ENCODE results near the gene SMR3A. TPM values are rescaled to one million over a fixed set of nuclear protein-coding genes. Genes with fewer than 3 reads are reported as not detected.

The SMR3A gene
- total RNA-seq, 4 donors from 2014 or later: not detected

DNA sequence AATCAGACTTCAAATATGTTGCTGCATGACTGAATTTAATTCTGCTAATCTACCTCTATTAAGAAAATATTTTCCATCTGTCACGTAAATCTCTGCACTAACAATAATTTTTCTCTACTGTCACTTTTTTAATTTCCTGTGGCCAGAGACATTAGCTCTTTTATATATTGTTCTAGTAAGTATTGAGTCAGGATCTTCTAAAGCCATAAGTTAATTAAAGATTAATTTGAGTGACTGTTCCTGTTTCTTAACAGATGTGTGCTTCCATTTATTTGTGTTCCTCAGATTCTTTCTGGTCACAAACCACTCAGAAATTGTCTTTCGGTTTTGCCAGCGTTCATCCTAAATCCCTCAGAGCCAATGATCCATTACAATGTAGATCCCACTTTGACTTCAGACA is 20.0 kb downstream of the SMR3A start:
- TF ChIP-seq CTCF (IDR thresholded peaks at IDR 0.05; ENCODE audit: low read depth): no peak

DNA sequence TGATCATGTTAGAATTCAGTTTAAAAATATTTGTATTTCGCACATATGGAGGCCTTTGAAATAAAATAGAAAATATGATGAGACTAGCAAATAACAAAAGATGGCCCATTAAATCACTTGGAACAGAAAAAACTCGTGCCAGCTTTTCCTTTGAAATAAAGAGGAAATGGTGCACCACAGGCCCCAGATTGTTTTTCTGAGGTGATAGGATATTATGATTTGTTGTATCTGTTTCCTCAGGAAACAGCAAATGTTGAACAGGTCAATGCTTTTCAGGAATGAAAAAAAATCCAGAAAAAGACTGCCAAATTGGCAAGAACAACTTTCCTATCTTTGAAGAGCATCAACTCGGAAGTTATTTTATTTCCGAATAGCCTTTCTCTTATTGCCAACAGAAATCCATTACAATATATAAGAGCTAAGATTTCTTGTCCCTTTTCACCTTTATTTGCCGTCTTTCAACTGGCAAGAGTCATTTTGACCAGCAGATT is 22.2 kb downstream of the SMR3A start, which contains the start of gene SMR3B:
Gene SMR3B (plus strand): TSS at position 441 of the 491 bp plus-strand sequence. CDS start 1,380 bp downstream, outside the sequence.
- TF ChIP-seq CTCF (IDR thresholded peaks at IDR 0.05; ENCODE audit: low read depth): no peak

GRCh38 chr4:70392057-70392776 is 31.7 kb downstream of the SMR3A start:
- no peak for TF ChIP-seq CTCF (IDR thresholded peaks at IDR 0.05; ENCODE audit: low read depth)

- TF ChIP-seq CTCF (IDR thresholded peaks at IDR 0.05; ENCODE audit: low read depth): no peak
Measured at GRCh38 chr4:70397580-70397979, 37.0 kb downstream of the SMR3A start, which contains the start of gene OPRPN. OPRPN (plus strand) TSS chr4:70397940; CDS start chr4:70399286, 1,346 bp downstream.

DNA sequence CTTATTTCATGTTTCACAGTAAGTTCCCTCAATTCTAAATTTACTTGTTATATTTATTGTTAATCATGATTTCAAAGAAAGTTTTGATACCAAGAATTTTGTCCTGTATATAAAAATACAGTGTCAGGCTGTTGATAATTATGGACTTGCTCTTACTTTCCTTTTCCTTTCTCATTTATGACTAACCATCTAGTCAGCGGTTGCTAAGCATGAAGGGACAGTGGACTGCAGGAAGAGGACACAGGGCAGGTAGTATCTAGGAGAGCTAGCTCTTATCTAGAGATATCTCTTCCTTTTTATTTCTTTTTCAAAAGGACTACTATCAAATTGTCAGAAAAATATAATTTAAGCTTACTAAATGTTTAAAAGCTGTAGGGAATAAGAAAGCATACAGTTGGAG is 38.8 kb downstream of the SMR3A start:
- TF ChIP-seq CTCF (IDR thresholded peaks at IDR 0.05; ENCODE audit: low read depth): no peak

GRCh38 chr4:70402762-70403161 is 42.2 kb downstream of the SMR3A start:
- no peak for TF ChIP-seq CTCF (IDR thresholded peaks at IDR 0.05; ENCODE audit: low read depth)

- TF ChIP-seq CTCF (IDR thresholded peaks at IDR 0.05; ENCODE audit: low read depth): no peak
Measured at GRCh38 chr4:70405765-70406164, 45.2 kb downstream of the SMR3A start.

Other genes starting within 250 kb of the SMR3A start
- gene PRR27, start 206.5 kb upstream of the SMR3A start, total RNA-seq: not detected
- gene ODAM, start 165.0 kb upstream of the SMR3A start, total RNA-seq: not detected
- gene FDCSP, start 134.6 kb upstream of the SMR3A start, total RNA-seq: not detected
- not detected for gene CSN3, start 118.2 kb upstream of the SMR3A start, total RNA-seq
- not detected for gene CABS1, start 25.8 kb upstream of the SMR3A start, total RNA-seq
- gene SMR3B, start 22.4 kb downstream of the SMR3A start, total RNA-seq: not detected
- not detected for gene OPRPN, start 37.2 kb downstream of the SMR3A start, total RNA-seq
- gene MUC7, start 111.4 kb downstream of the SMR3A start, total RNA-seq: not detected
- not detected for gene AMTN, start 157.8 kb downstream of the SMR3A start, total RNA-seq
- not detected for gene AMBN, start 231.5 kb downstream of the SMR3A start, total RNA-seq

All from subcutaneous adipose tissue (tissue), 4 donors.